H1 (cell line): ENCODE measurements around the gene THEMIS. TPM values are rescaled to one million over a fixed set of nuclear protein-coding genes. Genes with fewer than 3 reads are reported as not detected.
A peak's percentile ranks its signal among the peaks of the same experiment; 100 is the strongest.

Source experiments
- CTCF ChIA-PET: fragments of 300-600 bp; sonication (Branson Sonifier 250); formaldehyde crosslinking; loops from one replicate; lab custom pipeline; 2021; ENCODE audit not compliant: partially characterized antibody; lab: Charles Lee
- POLR2A ChIA-PET: fragments of 300-600 bp; sonication (Branson Sonifier 250); formaldehyde crosslinking; loops from one replicate; lab custom pipeline; 2021; ENCODE audit warnings: inconsistent platforms; ENCODE audit not compliant: partially characterized antibody; lab: Charles Lee
- DNase-seq, 2 experiments: peaks; one replicate each; pipeline versions ENCODE4 v3.0.0 to v3.0.0-alpha.2; 2010 to 2022; ENCODE audit warnings: low spot score in 2 of 2, low read depth in 1 of 2, mixed read lengths in 1 of 2
- FAIRE-seq: peaks from 2 replicates; lab custom pipeline; 2011; peaks lifted over from hg19 to GRCh38; lab: Jason Lieb, UNC
- H2AFZ ChIP-seq: 2 replicates; pipeline ENCODE4 v1.8.1; 2012; ENCODE audit warnings: low read length, inconsistent platforms
- H2AK5ac ChIP-seq: 2 replicates; pipeline ENCODE4 v1.6.1; 2013; ENCODE audit warnings: low read depth, low read length
- H2BK120ac ChIP-seq: replicated peaks from 2 replicates; pipeline ENCODE3; 2013; ENCODE audit warnings: low read depth, low read length, inconsistent platforms
- H2BK12ac ChIP-seq: 2 replicates; pipeline ENCODE4 v1.6.1; 2013; ENCODE audit warnings: low read depth, low read length
- H2BK15ac ChIP-seq: 2 replicates; pipeline ENCODE4 v1.6.1; 2013; ENCODE audit warnings: low read length
- H2BK20ac ChIP-seq: 2 replicates; pipeline ENCODE4 v1.6.1; 2013; ENCODE audit warnings: low read length
- H2BK5ac ChIP-seq: 2 replicates; pipeline ENCODE4 v1.6.1; 2013; ENCODE audit warnings: low read depth, low read length
- H3K14ac ChIP-seq: 2 replicates; pipeline ENCODE4 v1.6.1; 2013; ENCODE audit warnings: inconsistent platforms; ENCODE audit not compliant: insufficient read length
- H3K18ac ChIP-seq: 2 replicates; pipeline ENCODE4 v1.6.1; 2013; ENCODE audit warnings: low read length; ENCODE audit errors: extremely low read depth
- H3K23ac ChIP-seq: 2 replicates; pipeline ENCODE4 v1.6.1; 2013; ENCODE audit warnings: inconsistent platforms; ENCODE audit not compliant: insufficient read length
- H3K23me2 ChIP-seq: 2 replicates; pipeline ENCODE4 v1.6.1; 2013; ENCODE audit warnings: low read depth, low read length
- H3K27ac ChIP-seq: 2 replicates; pipeline ENCODE4 v1.6.1; 2011; ENCODE audit warnings: low read depth, low read length, inconsistent platforms
- H3K27me3 ChIP-seq, 4 experiments: replicated peaks in 1 of 4; 1 replicate in 1 of 4; 2 replicates in 3 of 4; pipeline versions ENCODE4 v1.6.1 to v1.8.1; 2011 to 2013; ENCODE audit warnings: low read length in 3 of 4, mild to moderate bottlenecking in 3 of 4, inconsistent platforms in 2 of 4, mixed read lengths in 2 of 4, moderate library complexity in 1 of 4; ENCODE audit not compliant: control insufficient read depth in 3 of 4, insufficient read depth in 3 of 4; ENCODE audit errors: extremely low read depth in 1 of 4
- H3K36me3 ChIP-seq, 4 experiments: 2 replicates each; pipeline versions ENCODE4 v1.6.1 to v1.8.1; 2011 to 2013; ENCODE audit warnings: mild to moderate bottlenecking in 4 of 4, low read length in 3 of 4, moderate library complexity in 2 of 4, control low read depth in 1 of 4, inconsistent platforms in 1 of 4; ENCODE audit not compliant: insufficient read depth in 4 of 4, control insufficient read depth in 2 of 4
- H3K4ac ChIP-seq: replicated peaks from 2 replicates; pipeline ENCODE3; 2013; ENCODE audit warnings: low read length, low read depth, mixed read lengths, inconsistent platforms; ENCODE audit not compliant: insufficient read length
- H3K4me1 ChIP-seq, 4 experiments: replicated peaks in 1 of 4; 1 replicate in 1 of 4; 2 replicates in 3 of 4; pipeline versions ENCODE4 v1.6.1 to v1.8.1; 2011 to 2013; ENCODE audit warnings: low read length in 3 of 4, inconsistent platforms in 2 of 4, mixed read lengths in 1 of 4; ENCODE audit not compliant: insufficient read depth in 4 of 4, control insufficient read depth in 3 of 4
- H3K4me2 ChIP-seq, 2 experiments: 2 replicates each; pipeline versions ENCODE4 v1.6.1 to v1.8.1; 2011 to 2013; ENCODE audit warnings: low read depth in 2 of 2, low read length in 2 of 2, control low read depth in 1 of 2, inconsistent platforms in 1 of 2, mild to moderate bottlenecking in 1 of 2; ENCODE audit not compliant: insufficient read depth in 1 of 2
- H3K4me3 ChIP-seq, 4 experiments: fragments of 200-600, 300-600 bp in 1 of 4; sonication (generic), shearing (Covaris generic), sonication (Bioruptor Twin) in 1 of 4; 2 replicates each; pipeline versions ENCODE4 v1.5.1 to v1.8.1; 2011 to 2016; ENCODE audit warnings: low read length in 4 of 4, low read depth in 3 of 4, control low read depth in 2 of 4, inconsistent platforms in 2 of 4, mild to moderate bottlenecking in 2 of 4, mixed read lengths in 1 of 4, moderate library complexity in 1 of 4; ENCODE audit not compliant: insufficient read depth in 2 of 4; ENCODE audit errors: extremely low read depth in 1 of 4
- H3K56ac ChIP-seq: replicated peaks from 2 replicates; pipeline ENCODE3; 2013; ENCODE audit warnings: low read depth, mild to moderate bottlenecking, mixed read lengths, low read length, inconsistent platforms; ENCODE audit not compliant: insufficient read length
- H3K79me1 ChIP-seq: 2 replicates; pipeline ENCODE4 v1.6.1; 2013; ENCODE audit warnings: low read depth, low read length, control low read depth
- H3K79me2 ChIP-seq, 2 experiments: 2 replicates each; pipeline versions ENCODE4 v1.6.1 to v1.8.1; 2012 to 2013; ENCODE audit warnings: low read length in 2 of 2, mild to moderate bottlenecking in 2 of 2, inconsistent platforms in 1 of 2; ENCODE audit not compliant: insufficient read depth in 2 of 2, control insufficient read depth in 1 of 2
- H3K9ac ChIP-seq, 4 experiments: replicated peaks in 1 of 4; 1 replicate in 1 of 4; 2 replicates in 3 of 4; pipeline versions ENCODE4 v1.6.1 to v1.8.1; 2011 to 2013; ENCODE audit warnings: low read depth in 3 of 4, low read length in 3 of 4, control low read depth in 2 of 4, mild to moderate bottlenecking in 2 of 4, moderate library complexity in 2 of 4, inconsistent platforms in 1 of 4; ENCODE audit errors: extremely low read depth in 1 of 4
- H3K9me3 ChIP-seq, 2 experiments: 2 replicates each; pipeline versions ENCODE4 v1.6.1 to v1.8.1; 2012 to 2013; ENCODE audit warnings: mild to moderate bottlenecking in 2 of 2, moderate library complexity in 2 of 2, control low read depth in 1 of 2, inconsistent platforms in 1 of 2, low read depth in 1 of 2, low read length in 1 of 2, mixed read lengths in 1 of 2; ENCODE audit not compliant: insufficient read depth in 2 of 2
- H4K20me1 ChIP-seq, 2 experiments: replicated peaks in 1 of 2; 2 replicates each; pipeline versions ENCODE3 to v1.8.1; 2011 to 2013; ENCODE audit warnings: inconsistent platforms in 2 of 2, low read length in 2 of 2, mild to moderate bottlenecking in 1 of 2; ENCODE audit not compliant: insufficient read depth in 2 of 2, control insufficient read depth in 1 of 2
- H4K5ac ChIP-seq: 2 replicates; pipeline ENCODE4 v1.6.1; 2013; ENCODE audit warnings: low read length, low read depth, mixed read lengths, inconsistent platforms; ENCODE audit not compliant: insufficient read length
- H4K8ac ChIP-seq: 2 replicates; pipeline ENCODE4 v1.8.0; 2013; ENCODE audit warnings: mild to moderate bottlenecking, moderate library complexity, low read length, inconsistent platforms; ENCODE audit not compliant: insufficient read depth; ENCODE audit errors: extremely low read depth
- H4K91ac ChIP-seq: replicated peaks from 2 replicates; pipeline ENCODE3; 2013; ENCODE audit warnings: low read length, mixed read lengths, inconsistent platforms; ENCODE audit not compliant: insufficient read length
- CBX8 ChIP-seq: fragments of 300-800, 300-1000 bp; sonication (generic); IDR thresholded peaks from 2 replicates; pipeline ENCODE4 v1.7.1; 2016; ENCODE audit warnings: low read depth, low read length, borderline replicate concordance
- JUND ChIP-seq: IDR thresholded peaks from 2 replicates; pipeline ENCODE4 v1.6.1; 2011; ENCODE audit warnings: mild to moderate bottlenecking, improper control_type of control experiment, low read length
- NRF1 ChIP-seq: IDR thresholded peaks from 2 replicates; pipeline ENCODE4 v1.6.1; 2011; ENCODE audit warnings: mild to moderate bottlenecking, low read depth, low read length, improper control_type of control experiment
- YY1 ChIP-seq: IDR thresholded peaks from 2 replicates; pipeline ENCODE4 v1.6.1; 2011; ENCODE audit warnings: low read depth, mild to moderate bottlenecking, low read length
- WGBS, 2 experiments: shearing (Covaris generic) in 1 of 2; methylation state at CpG; one replicate each; pipeline versions ENCODE4 v1.1.6 to v1.1.7; 2013 to 2015; ENCODE audit warnings: low lambda C conversion rate in 2 of 2, mixed read lengths in 2 of 2, inconsistent platforms in 1 of 2, low coverage in 1 of 2, missing lambda C conversion rate in 1 of 2; ENCODE audit not compliant: insufficient replicate concordance in 2 of 2, insufficient coverage in 1 of 2, insufficient read length in 1 of 2; ENCODE audit errors: extremely low coverage in 1 of 2, missing lambda C conversion rate in 1 of 2; 5-methylcytosine and 5-hydroxymethylcytosine counted together
- polyA plus RNA-seq, 7 experiments: library from polyadenylated mRNA; depleted of rRNA in 3 of 7; stranded (reverse) in 5 of 7; unstranded in 2 of 7; fragments of >200 nt in 5 of 7; fragments of 200-250 nt in 2 of 7; gene quantifications; 1 replicate in 5 of 7; 2 replicates in 1 of 7; 4 replicates in 1 of 7; pipeline versions ENCODE4 v1.2.1 to v1.2.3, GENCODE V29; 2011 to 2013; ENCODE audit warnings: missing spikeins in 2 of 7, mixed read lengths in 2 of 7
- total RNA-seq: library from RNA; stranded (reverse); fragmentation: NEBNext Ultra II Directional; extraction: Animal tissue kit (Norgen Biotek cat#: 25700); gene quantifications from 2 replicates; pipeline ENCODE4 v1.2.1, GENCODE V29; 2021
- TF ChIP-seq, protein P1 (sequence below): IDR thresholded peaks from 2 replicates; pipeline ENCODE4 v1.6.1; 2012; ENCODE audit warnings: low read length, inconsistent platforms

The THEMIS gene
- total and polyA plus RNA-seq, 2 of the 8 experiments (the other 6 are each of a cell fraction or from before 2014, with no cell fraction given), result not detected

- no peak overlapping the region for H3K56ac ChIP-seq
- H4K8ac ChIP-seq, result no peak overlapping the region
- H3K4me2 ChIP-seq, result no peak overlapping the region
- no peak overlapping the region for H4K5ac ChIP-seq
- no peak overlapping the region for H2BK5ac ChIP-seq
- no peak overlapping the region for H3K27ac ChIP-seq
- 82% methylated on average over 1 of the region's 1 CpG; no CpG with 5 or more reads in 1 of the 2 experiments for WGBS, 2 experiments
- H3K36me3 ChIP-seq, result no peaks in the 10 kb centered on the region
- H3K79me2 ChIP-seq, result no peaks in the 10 kb centered on the region
- no peak overlapping the region for H2BK15ac ChIP-seq
- H3K23ac ChIP-seq, result no peak overlapping the region
- FAIRE-seq (no peak), DNase-seq (no peak)
- no peaks in the 10 kb centered on the region for H3K23me2 ChIP-seq
- ChIA-PET CTCF (no interaction called here), POLR2A (no interaction called here)
- H3K9me3 ChIP-seq, result no peaks in the 10 kb centered on the region
- H2BK120ac ChIP-seq, result no peak overlapping the region
- no peaks in the 10 kb centered on the region for H3K79me1 ChIP-seq
- no peaks in the 10 kb centered on the region for H4K20me1 ChIP-seq
- no peak overlapping the region for H3K18ac ChIP-seq
- no peak overlapping the region for H2BK20ac ChIP-seq
- H3K4me1 ChIP-seq, result peaks cover 0 to 3% (median 0%) of the 10 kb centered on the region in 4 experiments; a peak in 1 of 7 replicates
- no peak overlapping the region for H3K9ac ChIP-seq
- no peak overlapping the region for H4K91ac ChIP-seq
- H3K14ac ChIP-seq, result no peak overlapping the region
- TF ChIP-seq CBX8, result no peak
- no peak for TF ChIP-seq JUND
- no peak for TF ChIP-seq YY1
- TF ChIP-seq, protein P1, sequence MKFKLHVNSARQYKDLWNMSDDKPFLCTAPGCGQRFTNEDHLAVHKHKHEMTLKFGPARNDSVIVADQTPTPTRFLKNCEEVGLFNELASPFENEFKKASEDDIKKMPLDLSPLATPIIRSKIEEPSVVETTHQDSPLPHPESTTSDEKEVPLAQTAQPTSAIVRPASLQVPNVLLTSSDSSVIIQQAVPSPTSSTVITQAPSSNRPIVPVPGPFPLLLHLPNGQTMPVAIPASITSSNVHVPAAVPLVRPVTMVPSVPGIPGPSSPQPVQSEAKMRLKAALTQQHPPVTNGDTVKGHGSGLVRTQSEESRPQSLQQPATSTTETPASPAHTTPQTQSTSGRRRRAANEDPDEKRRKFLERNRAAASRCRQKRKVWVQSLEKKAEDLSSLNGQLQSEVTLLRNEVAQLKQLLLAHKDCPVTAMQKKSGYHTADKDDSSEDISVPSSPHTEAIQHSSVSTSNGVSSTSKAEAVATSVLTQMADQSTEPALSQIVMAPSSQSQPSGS, result no peak
- TF ChIP-seq NRF1, result no peak
- H2AK5ac ChIP-seq, result no peak overlapping the region
- H3K27me3 ChIP-seq, result no peaks in the 10 kb centered on the region
- no peak overlapping the region for H2BK12ac ChIP-seq
- H3K4me3 ChIP-seq, result no peak overlapping the region
- peak overlapping the region; percentile 40; the same call in 1 of the 2 replicates for H2AFZ ChIP-seq
- H3K4ac ChIP-seq, result no peak overlapping the region
Measured at GRCh38 chr6:127725821-127726220, 175.0 kb downstream of the THEMIS start.
